HEK293 (cell line): ENCODE results near the gene TAS1R2.

Source experiments
- CTCF ChIA-PET: fragments of 350-600 bp; formaldehyde crosslinking; extraction: SDS; loops from one replicate; lab custom pipeline; 2021; ENCODE audit warnings: antibody characterized with exemption; lab: Yijun Ruan, JAX
- POLR2A ChIA-PET: fragments of 300-600 bp; formaldehyde crosslinking; extraction: SDS; loops from one replicate; lab custom pipeline; 2020; ENCODE audit warnings: antibody characterized with exemption, inconsistent platforms; lab: Yijun Ruan, JAX
- H3K27ac ChIP-seq: fragments of 200-500 bp; sonication (Bioruptor generic); 2 replicates; pipeline ENCODE4 v1.5.1; 2014; ENCODE audit warnings: low read depth, low read length, control low read depth, inconsistent platforms; ENCODE audit errors: extremely low read depth
- H3K36me3 ChIP-seq, 2 experiments: fragments of 200-500 bp in 1 of 2; sonication (Bioruptor generic) in 1 of 2; 1 replicate in 1 of 2; 2 replicates in 1 of 2; pipeline ENCODE4 v1.5.1; 2014 to 2017; ENCODE audit warnings: inconsistent platforms in 2 of 2, low read length in 2 of 2; ENCODE audit not compliant: control insufficient read depth in 2 of 2, insufficient read depth in 1 of 2
- H3K4me1 ChIP-seq: fragments of 200-500 bp; sonication (Bioruptor generic); 2 replicates; pipeline ENCODE4 v1.5.1; 2014; ENCODE audit warnings: mild to moderate bottlenecking, low read length, inconsistent platforms; ENCODE audit not compliant: control insufficient read depth, insufficient read depth
- H3K4me3 ChIP-seq: 2 replicates; pipeline ENCODE4 v1.5.1; 2011; ENCODE audit warnings: low read depth, mild to moderate bottlenecking, control low read depth, low read length, moderate library complexity
- H3K9me3 ChIP-seq: fragments of 200-500 bp; sonication (Bioruptor generic); 2 replicates; pipeline ENCODE4 v1.5.1; 2014; ENCODE audit warnings: low read depth, low read length, inconsistent platforms; ENCODE audit not compliant: control insufficient read depth, insufficient read depth
- ELK4 ChIP-seq: IDR thresholded peaks from 2 replicates; pipeline ENCODE4 v1.6.1; 2011; ENCODE audit warnings: mild to moderate bottlenecking, low read depth, low read length, borderline replicate concordance
- GLI2 ChIP-seq: fragments of 450-650 bp; formaldehyde crosslinking; IDR thresholded peaks from 2 replicates; pipeline ENCODE4; 2017; ENCODE audit warnings: missing biosample characterization, missing genetic modification characterization, low read depth, borderline replicate concordance
- KLF10 ChIP-seq: fragments of 450-650 bp; IDR thresholded peaks from 2 replicates; pipeline ENCODE4 v1.5.1; 2018; ENCODE audit warnings: missing biosample characterization, mild to moderate bottlenecking, missing genetic modification characterization
- KLF7 ChIP-seq: fragments of 450-650 bp; formaldehyde crosslinking; IDR thresholded peaks from 2 replicates; pipeline ENCODE4 v1.5.1; 2016; ENCODE audit warnings: missing biosample characterization, missing genetic modification characterization, borderline replicate concordance
- KLF8 ChIP-seq: fragments of 450-650 bp; formaldehyde crosslinking; IDR thresholded peaks from 2 replicates; pipeline ENCODE4 v1.5.1; 2016; ENCODE audit warnings: missing biosample characterization, missing genetic modification characterization
- PBX3 ChIP-seq: sonication (generic); formaldehyde crosslinking; IDR thresholded peaks from 2 replicates; pipeline ENCODE4 v1.8.1; 2022; ENCODE audit warnings: mild to moderate bottlenecking, moderate library complexity, missing genetic modification reagents
- SP7 ChIP-seq: fragments of 450-650 bp; formaldehyde crosslinking; IDR thresholded peaks from 2 replicates; pipeline ENCODE4 v1.5.1; 2016; ENCODE audit warnings: missing biosample characterization, missing genetic modification characterization
- ZBTB8A ChIP-seq: fragments of 450-650 bp; formaldehyde crosslinking; IDR thresholded peaks from 2 replicates; pipeline ENCODE4 v1.5.1; 2016; ENCODE audit warnings: missing biosample characterization, missing genetic modification characterization
- ZNF121 ChIP-seq: fragments of 450-650 bp; formaldehyde crosslinking; IDR thresholded peaks from 2 replicates; pipeline ENCODE4 v1.5.1; 2016; ENCODE audit warnings: missing biosample characterization, missing genetic modification characterization
- ZNF138 ChIP-seq: fragments of 450-650 bp; formaldehyde crosslinking; IDR thresholded peaks from 2 replicates; pipeline ENCODE4 v1.5.1; 2016; ENCODE audit warnings: missing biosample characterization, missing genetic modification characterization, borderline replicate concordance
- ZNF174 ChIP-seq: fragments of 450-650 bp; formaldehyde crosslinking; IDR thresholded peaks from 2 replicates; pipeline ENCODE4 v1.5.0; 2017; ENCODE audit warnings: missing biosample characterization, mild to moderate bottlenecking, missing genetic modification characterization
- ZNF26 ChIP-seq: fragments of 450-650 bp; formaldehyde crosslinking; IDR thresholded peaks from 2 replicates; pipeline ENCODE4 v1.5.1; 2016; ENCODE audit warnings: missing biosample characterization, missing genetic modification characterization
- ZNF266 ChIP-seq: fragments of 450-650 bp; formaldehyde crosslinking; IDR thresholded peaks from 2 replicates; pipeline ENCODE4 v1.5.1; 2016; ENCODE audit warnings: missing biosample characterization, missing genetic modification characterization, low read depth
- ZNF280D ChIP-seq: fragments of 450-650 bp; formaldehyde crosslinking; IDR thresholded peaks from 2 replicates; pipeline ENCODE4 v1.5.1; 2016; ENCODE audit warnings: missing biosample characterization, missing genetic modification characterization
- ZNF311 ChIP-seq: fragments of 450-650 bp; formaldehyde crosslinking; IDR thresholded peaks from 2 replicates; pipeline ENCODE4 v1.5.1; 2017; ENCODE audit warnings: missing biosample characterization, missing genetic modification characterization, borderline replicate concordance
- ZNF335 ChIP-seq: fragments of 450-650 bp; formaldehyde crosslinking; conservative IDR thresholded peaks from 2 replicates; pipeline ENCODE4 v1.5.1; 2016; ENCODE audit warnings: missing biosample characterization, missing genetic modification characterization
- ZNF362 ChIP-seq: fragments of 450-650 bp; formaldehyde crosslinking; IDR thresholded peaks from 2 replicates; pipeline ENCODE4 v1.5.1; 2016; ENCODE audit warnings: missing biosample characterization, missing genetic modification characterization
- ZNF404 ChIP-seq: fragments of 450-650 bp; formaldehyde crosslinking; IDR thresholded peaks from 2 replicates; pipeline ENCODE4 v1.5.1; 2017; ENCODE audit warnings: missing biosample characterization, missing genetic modification characterization
- ZNF501 ChIP-seq: fragments of 450-650 bp; formaldehyde crosslinking; IDR thresholded peaks from 2 replicates; pipeline ENCODE4 v1.5.1; 2016; ENCODE audit warnings: missing biosample characterization, missing genetic modification characterization
- ZNF585B ChIP-seq: fragments of 450-650 bp; formaldehyde crosslinking; IDR thresholded peaks from 2 replicates; pipeline ENCODE4 v1.5.1; 2016; ENCODE audit warnings: missing biosample characterization, missing genetic modification characterization
- ZNF596 ChIP-seq: fragments of 450-650 bp; IDR thresholded peaks from 2 replicates; pipeline ENCODE4 v1.5.0; 2018; ENCODE audit warnings: missing biosample characterization, mild to moderate bottlenecking, missing genetic modification characterization, moderate library complexity
- ZNF660 ChIP-seq: fragments of 450-650 bp; IDR thresholded peaks from 2 replicates; pipeline ENCODE4 v1.5.1; 2018; ENCODE audit warnings: missing biosample characterization, mild to moderate bottlenecking, missing genetic modification characterization
- ZNF776 ChIP-seq: fragments of 450-650 bp; formaldehyde crosslinking; IDR thresholded peaks from 2 replicates; pipeline ENCODE4 v1.5.0; 2017; ENCODE audit warnings: missing biosample characterization, missing genetic modification characterization, borderline replicate concordance
- ZNF792 ChIP-seq: fragments of 450-650 bp; formaldehyde crosslinking; IDR thresholded peaks from 2 replicates; pipeline ENCODE4 v1.5.1; 2016; ENCODE audit warnings: missing biosample characterization, missing genetic modification characterization
- ZSCAN18 ChIP-seq: fragments of 450-650 bp; formaldehyde crosslinking; IDR thresholded peaks from 2 replicates; pipeline ENCODE4 v1.5.1; 2016; ENCODE audit warnings: missing biosample characterization, missing genetic modification characterization
- ZSCAN30 ChIP-seq: fragments of 450-650 bp; IDR thresholded peaks from 2 replicates; pipeline ENCODE4 v1.5.1; 2018; ENCODE audit warnings: missing biosample characterization, mild to moderate bottlenecking, missing genetic modification characterization, moderate library complexity

Gene TAS1R2

GRCh38 chr1:18902523-18903290 is 43.2 kb upstream of the TAS1R2 start, which contains the start of gene ALDH4A1 (continued):
- TF ChIP-seq ZNF280D: no peak
- TF ChIP-seq ZNF335 (tag by site-specific recombination): peak; percentile 96
- TF ChIP-seq ZNF26: no peak
- TF ChIP-seq KLF10 (tag by site-specific recombination): peak; percentile 100
- no peak for TF ChIP-seq ZNF362 (tag by site-specific recombination)
- TF ChIP-seq ZNF596 (tag by site-specific recombination): no peak
- no peak for TF ChIP-seq ZNF792 (tag by site-specific recombination)
- TF ChIP-seq ZNF501 (tag by site-specific recombination): peak; percentile 51; the same call in 1 of the 2 replicates
- TF ChIP-seq SP7 (tag by site-specific recombination): peak; percentile 67; the same call in 1 of the 2 replicates
- TF ChIP-seq KLF8 (tag by site-specific recombination): peak; percentile 86
- no peak for TF ChIP-seq ZNF266 (tag by site-specific recombination)
- TF ChIP-seq ZBTB8A (tag by site-specific recombination): peak; percentile 48
- no peak for TF ChIP-seq ZNF404 (tag by site-specific recombination)
- TF ChIP-seq ZSCAN18 (tag by site-specific recombination): 0 out of 2 replicates have a peak, but pooled peaks have one; percentile 51
- TF ChIP-seq GLI2 (tag by site-specific recombination): no peak
- TF ChIP-seq ZSCAN30 (tag by site-specific recombination): no peak

- peak overlapping the region; percentile 70 for H3K27ac ChIP-seq
- POLR2A ChIA-PET: interaction anchor here (0.6 to 1.5 kb wide), 14 partner anchors 11 to 880 kb away, joined by 3 to 9 read pairs (median 4); partner anchors contain the start of gene IFFO2
- CTCF ChIA-PET: interaction anchor here (0.7 to 1.7 kb wide), 7 partner anchors 11 to 198 kb away, joined by 3 to 24 read pairs (median 5); no protein-coding TSS in a partner anchor
- TF ChIP-seq ELK4: no peak
- TF ChIP-seq ZNF585B: no peak
- TF ChIP-seq ZNF121 (tag by site-specific recombination): no peak
- TF ChIP-seq ZNF174 (tag by site-specific recombination): no peak
- no peak for TF ChIP-seq ZNF311
- no peak for TF ChIP-seq ZNF776
- no peak for TF ChIP-seq ZNF660 (tag by site-specific recombination)
- TF ChIP-seq PBX3: no peak
- TF ChIP-seq KLF7 (tag by site-specific recombination): no peak
- no peak for TF ChIP-seq ZNF138 (tag by site-specific recombination)
These were observed 42.6 kb upstream of the TAS1R2 start for GRCh38 chr1:18901952-18902522.

More at GRCh38 chr1:18901952-18902522, 42.6 kb upstream of the TAS1R2 start:
- no peaks in the 10 kb centered on the region for H3K9me3 ChIP-seq
- H3K4me3 ChIP-seq: peak overlapping the region; percentile 58
- H3K36me3 ChIP-seq: peaks cover 0 to 4% of the 10 kb centered on the region in 2 experiments; a peak in 1 of 3 replicates
- 0 out of 2 replicates have a peak, but pooled peaks cover 3% of the 10 kb centered on the region for H3K4me1 ChIP-seq
